ENCODE data around the gene GADL1.

Gene GADL1

DNA sequence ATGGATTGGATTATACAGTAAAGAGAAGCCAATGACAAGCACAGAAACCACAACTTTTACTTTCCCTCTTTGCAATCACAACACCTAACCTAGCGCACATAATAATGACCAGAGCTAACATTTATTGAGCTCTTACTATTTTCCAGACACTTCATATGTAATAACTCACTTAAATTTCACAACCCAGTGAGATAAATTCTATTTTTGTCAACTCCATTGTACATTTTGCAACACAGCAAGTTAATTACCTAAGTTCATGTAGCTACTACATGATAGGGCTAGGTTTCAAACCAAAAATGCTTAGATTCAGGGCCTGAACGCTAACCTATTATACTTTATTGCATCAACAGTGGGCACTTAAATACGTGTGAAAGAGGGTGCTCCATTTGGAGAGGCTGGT lies 89.5 kb downstream of the GADL1 start:
- no peak for DNase-seq

DNA sequence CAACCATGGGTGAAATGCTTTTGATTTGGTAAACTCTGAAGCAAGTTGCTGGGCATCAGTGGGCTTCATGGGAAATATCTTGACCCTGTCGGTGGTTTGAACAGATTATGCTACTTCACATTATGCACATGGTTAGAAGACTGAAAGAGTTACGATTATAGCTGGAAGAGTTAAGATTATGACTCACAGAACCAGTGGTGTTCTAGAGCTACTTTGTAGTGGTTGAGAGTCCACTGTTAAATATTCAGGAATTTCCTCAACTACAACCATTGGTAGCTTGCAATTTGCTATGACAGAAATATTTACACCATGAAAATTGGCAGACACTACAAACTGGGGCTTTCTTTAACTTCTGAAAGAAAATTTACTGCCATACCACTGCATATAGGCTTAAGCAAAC lies 99.3 kb downstream of the GADL1 start:
- no peak for DNase-seq

GRCh38 chr3:30793740-30794139 lies 100.7 kb downstream of the GADL1 start:
- no peak for DNase-seq

- no peak for DNase-seq
Measured at GRCh38 chr3:30790150-30790549, 104.3 kb downstream of the GADL1 start.

- DNase-seq, result no peak
Measured at GRCh38 chr3:30786365-30786764, 108.1 kb downstream of the GADL1 start.

- DNase-seq, result no peak
Measured at GRCh38 chr3:30779686-30780287, 114.7 kb downstream of the GADL1 start.

GRCh38 chr3:30778933-30779332 lies 115.5 kb downstream of the GADL1 start:
- DNase-seq, result no peak

DNA sequence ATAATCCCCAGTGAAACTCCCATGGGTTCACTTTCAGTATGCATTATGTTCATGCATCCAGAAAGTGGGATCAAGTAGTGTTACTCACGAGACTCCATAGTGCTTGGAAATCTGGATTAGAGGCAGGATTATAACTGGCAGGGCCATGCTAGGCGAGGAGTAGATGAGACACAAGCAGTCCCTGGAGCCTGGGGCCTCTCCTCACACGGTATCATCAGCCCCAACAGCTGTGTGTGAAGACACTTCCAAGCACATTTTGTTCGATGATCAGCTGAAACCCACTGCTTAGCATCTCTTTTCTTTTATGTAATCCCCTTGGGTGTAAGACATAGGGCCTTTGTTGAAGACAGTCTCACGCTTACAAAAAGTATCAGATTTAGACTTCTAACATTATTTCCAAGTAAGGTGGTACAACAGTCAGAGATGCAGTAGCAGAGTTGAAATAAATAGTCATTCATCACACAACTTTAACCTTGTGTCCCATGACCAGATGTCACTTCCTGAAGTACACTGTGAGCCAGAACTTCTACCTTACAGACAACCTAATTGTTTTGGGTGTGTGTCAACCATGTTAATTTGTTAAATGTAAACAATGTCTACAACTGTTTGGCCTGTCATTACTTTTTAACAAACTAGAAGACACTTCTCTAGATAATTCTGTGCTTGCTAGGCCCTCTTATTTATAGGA lies 116.9 kb downstream of the GADL1 start:
- no peak for DNase-seq

DNA sequence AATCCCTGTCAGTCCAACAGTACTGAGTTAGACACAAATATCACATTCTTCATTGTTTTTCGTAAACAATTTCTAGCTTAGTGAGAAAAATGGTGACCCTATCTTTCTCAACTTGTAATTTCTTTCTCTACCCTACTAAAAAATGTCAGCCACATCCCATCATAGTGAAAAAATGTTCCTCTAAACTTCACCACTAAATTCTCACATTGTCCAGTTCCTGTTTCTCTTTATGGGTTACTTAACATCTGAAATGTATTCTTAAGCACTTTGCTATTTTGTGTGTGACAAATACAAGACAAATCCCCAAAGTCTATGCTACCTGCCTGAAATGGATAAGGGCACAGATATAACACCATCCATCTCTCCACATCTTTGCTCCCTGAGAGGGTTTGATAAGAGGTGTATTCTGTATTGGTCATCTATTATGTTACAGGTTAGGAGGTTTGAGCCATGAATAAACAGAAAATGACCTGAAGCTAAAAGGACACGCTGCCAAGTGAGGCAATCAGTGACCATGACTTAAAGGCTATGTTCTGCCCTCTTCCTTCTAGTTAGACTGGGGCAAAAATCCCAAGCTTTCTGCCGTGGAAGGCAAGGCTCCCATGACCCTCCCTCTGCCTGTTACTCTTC lies 118.2 kb downstream of the GADL1 start:
- DNase-seq, result no peak

DNA sequence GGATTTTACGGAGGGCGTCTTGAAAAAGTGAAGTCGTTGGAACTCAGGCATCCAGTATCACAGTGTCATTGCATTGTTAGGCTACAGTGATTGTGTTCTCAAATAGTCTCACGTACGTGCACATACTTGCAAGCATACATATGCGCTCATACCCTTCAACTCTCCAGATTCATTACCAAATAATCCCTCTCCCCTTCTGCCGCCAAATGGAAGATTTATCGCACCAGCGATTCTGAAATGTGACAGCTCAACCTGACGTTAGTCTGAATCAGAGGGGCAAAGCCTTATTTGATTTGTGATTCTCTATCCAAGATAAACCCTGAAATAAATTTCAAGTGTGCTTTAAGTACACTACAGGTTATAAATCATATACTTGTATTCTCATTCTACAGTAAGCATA lies 119.4 kb downstream of the GADL1 start:
- DNase-seq, result no peak

DNA sequence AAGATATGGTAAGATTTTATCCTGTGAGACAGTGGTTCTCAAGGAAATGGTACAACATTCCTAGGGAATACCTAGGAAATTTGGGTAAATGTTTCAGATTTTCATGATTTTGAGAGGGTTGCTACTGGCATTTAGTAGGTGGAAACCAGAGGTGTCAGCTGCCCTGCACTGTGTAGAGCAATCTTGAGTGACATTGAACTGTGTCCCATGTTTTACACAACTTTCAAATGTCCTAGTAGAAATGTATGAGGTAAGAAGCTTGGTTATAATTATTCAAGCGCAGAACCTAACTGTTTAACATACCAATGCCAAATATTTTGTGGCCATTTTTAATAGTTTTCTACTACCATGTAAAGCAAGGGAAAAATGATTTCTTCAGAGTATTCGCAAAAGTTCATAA lies 120.4 kb downstream of the GADL1 start:
- DNase-seq, result no peak

GRCh38 chr3:30770387-30770786 lies 124.1 kb downstream of the GADL1 start:
- no peak for DNase-seq

- DNase-seq, result peak; percentile 24
Measured at GRCh38 chr3:30768703-30769550, 125.5 kb downstream of the GADL1 start.

GRCh38 chr3:30768046-30768445 lies 126.4 kb downstream of the GADL1 start:
- peak; percentile 22 for DNase-seq

DNA sequence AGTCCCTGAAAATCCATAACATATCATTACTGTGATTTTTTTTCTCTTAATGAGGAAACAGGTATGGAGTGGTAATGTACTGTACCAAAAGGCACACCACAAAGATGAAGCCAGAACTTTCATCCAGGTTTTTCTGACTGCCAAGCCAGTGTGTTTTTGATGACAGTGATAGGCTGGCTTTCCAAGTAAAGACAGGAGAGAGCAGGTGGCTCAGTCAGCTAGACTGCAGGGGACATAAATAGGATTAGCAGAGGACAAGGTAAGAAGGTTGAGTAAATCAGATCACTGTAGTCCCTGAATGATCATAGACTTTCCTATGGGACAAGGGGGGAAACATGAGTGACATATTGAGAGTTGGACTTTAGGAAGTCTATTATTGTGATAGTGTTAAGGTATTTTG lies 127.9 kb downstream of the GADL1 start:
- DNase-seq, result no peak

DNA sequence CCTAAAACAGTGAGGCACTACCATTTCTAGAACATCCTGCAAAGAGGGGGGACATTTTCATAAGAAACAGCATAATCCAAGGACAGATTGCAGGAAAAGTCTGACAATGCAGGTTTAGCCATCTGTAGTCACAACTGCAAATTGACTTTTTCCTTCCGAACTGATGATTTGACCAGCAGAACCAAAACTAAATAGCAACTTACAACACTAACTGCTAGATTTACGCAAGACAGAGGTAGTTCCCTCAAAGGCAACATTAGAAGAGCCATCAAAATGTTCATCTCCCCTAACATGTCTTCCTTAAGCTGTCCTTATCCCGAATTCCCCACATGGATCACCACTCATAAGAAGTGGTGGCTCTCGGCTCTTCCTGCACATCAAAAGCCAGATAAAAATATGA lies 129.6 kb downstream of the GADL1 start:
- DNase-seq, result no peak

GRCh38 chr3:30764281-30764680 lies 130.2 kb downstream of the GADL1 start:
- DNase-seq, result no peak

GRCh38 chr3:30761374-30761773 lies 133.1 kb downstream of the GADL1 start:
- DNase-seq, result no peak

- DNase-seq, result no peak
Measured at GRCh38 chr3:30760737-30761136, 133.7 kb downstream of the GADL1 start.

- DNase-seq, result no peak
Measured at GRCh38 chr3:30760040-30760695, 134.3 kb downstream of the GADL1 start.

DNA sequence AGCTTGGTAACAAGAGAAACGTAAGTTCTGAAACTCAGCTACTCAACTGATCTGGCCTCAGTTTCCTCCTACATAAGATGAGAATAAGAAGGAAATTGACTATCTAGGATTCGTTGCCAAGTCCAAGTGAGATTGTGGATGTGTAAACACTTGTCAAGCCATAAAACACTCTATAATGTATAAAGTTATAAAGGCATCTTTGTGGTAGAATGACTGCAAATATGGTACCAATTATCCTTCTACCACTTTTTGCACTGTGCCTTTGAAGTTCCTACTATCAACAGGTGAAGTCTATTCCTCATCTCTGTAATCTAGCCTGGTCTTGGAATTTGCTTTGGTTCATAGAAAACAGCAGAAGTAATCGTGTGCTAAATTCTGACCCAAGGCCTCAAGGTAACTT lies 138.2 kb downstream of the GADL1 start:
- no peak for DNase-seq

GRCh38 chr3:30754426-30754825 lies 140.0 kb downstream of the GADL1 start:
- no peak for DNase-seq

DNA sequence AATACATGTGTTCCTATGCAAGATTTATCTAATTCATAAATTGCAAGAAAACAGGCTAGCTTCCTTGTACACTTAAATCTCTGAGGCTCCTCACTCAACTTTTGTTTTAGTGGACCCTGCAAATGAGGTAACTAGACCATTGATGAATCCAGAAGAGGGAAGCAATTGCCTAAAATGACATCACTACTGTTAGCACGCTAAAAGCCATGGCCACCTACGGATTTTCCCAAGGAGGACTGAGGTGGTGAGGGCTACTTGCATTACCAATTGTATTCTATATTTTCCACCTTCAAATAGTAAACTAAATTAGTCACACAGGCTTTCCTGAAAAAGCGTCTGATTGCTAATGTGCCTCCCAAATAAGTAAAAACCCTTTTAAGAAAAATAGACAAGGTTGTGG lies 140.7 kb downstream of the GADL1 start:
- no peak for DNase-seq
